ENCODE data around the gene CFL1. TPM values are rescaled to one million over a fixed set of nuclear protein-coding genes. Genes with fewer than 3 reads are reported as not detected.

CFL1 gene
- total RNA-seq, 4 donors from 2014 or later = 227 to 514 (median 399) TPM

DNA sequence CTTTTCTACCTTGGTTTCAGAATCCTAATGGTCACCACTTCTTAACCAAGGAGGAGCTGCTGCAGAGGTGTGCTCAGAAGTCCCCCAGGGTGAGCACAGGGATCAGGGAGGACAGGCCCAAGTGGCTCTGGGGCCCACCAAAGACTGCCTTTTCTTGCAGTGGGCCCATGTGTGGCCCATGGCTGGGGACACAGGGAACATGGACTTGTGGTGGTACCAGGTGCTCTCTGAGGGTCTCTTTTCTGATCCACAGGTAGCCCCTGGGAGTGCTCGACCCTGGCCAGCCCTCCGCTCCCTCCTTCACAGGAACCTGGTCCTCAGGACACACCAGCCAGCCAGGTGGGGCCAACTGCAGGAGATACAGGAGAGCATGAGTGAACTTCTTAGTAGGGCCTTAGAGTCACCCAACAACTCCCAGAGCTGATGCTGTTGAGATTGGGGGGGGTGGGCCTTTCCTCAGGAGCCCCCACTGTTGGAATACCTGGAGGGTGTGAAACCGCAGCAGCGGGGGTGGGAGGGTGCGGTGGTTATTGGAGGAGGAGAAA is 4.3 kb upstream of the CFL1 start:
- H3K4me1 ChIP-seq = peaks cover 6 to 7% of the 10 kb centered on the region in 2 donors
- TF ChIP-seq CTCF (IDR thresholded peaks at IDR 0.05) (no peak), POLR2A (IDR thresholded peaks at IDR 0.05) (no peak)
- H3K4me3 ChIP-seq = no peak overlapping the region
- H3K36me3 ChIP-seq = no peaks in the 10 kb centered on the region
- no peaks in the 10 kb centered on the region for H3K9me3 ChIP-seq
- H3K27ac ChIP-seq = peak overlapping the region; percentile 98 to 99
- no peaks in the 10 kb centered on the region for H3K27me3 ChIP-seq
- peak; percentile 17 to 25 for DNase-seq
- intact Hi-C loops (cut with DNase I; ENCODE audit: low total_unique reads) = no loop called here

GRCh38 chr11:65861533-65862183 is 3.7 kb upstream of the CFL1 start:
- Histone ChIP-seq H3K4me3 (peak overlapping the region; percentile 92 to 99), H3K4me1 (peaks cover 7% of the 10 kb centered on the region in 2 donors), H3K9me3 (no peaks in the 10 kb centered on the region), H3K27me3 (no peaks in the 10 kb centered on the region), H3K36me3 (no peaks in the 10 kb centered on the region), H3K27ac (peak overlapping the region; percentile 98 to 99)
- peak; percentile 16 to 35 for DNase-seq
- intact Hi-C loops (cut with DNase I; ENCODE audit: low total_unique reads) = no loop called here
- TF ChIP-seq POLR2A (IDR thresholded peaks at IDR 0.05) (no peak), CTCF (IDR thresholded peaks at IDR 0.05) (no peak)

- peak overlapping the region; percentile 92 to 99 for H3K4me3 ChIP-seq
- intact Hi-C loops (cut with DNase I; ENCODE audit: low total_unique reads) = no loop called here
- H3K27ac ChIP-seq = peak overlapping the region; percentile 98 to 99
- no peaks in the 10 kb centered on the region for H3K27me3 ChIP-seq
- H3K36me3 ChIP-seq = no peaks in the 10 kb centered on the region
- no peaks in the 10 kb centered on the region for H3K9me3 ChIP-seq
- H3K4me1 ChIP-seq = peaks cover 7 to 13% of the 10 kb centered on the region in 2 donors
- DNase-seq = peak in 1 of 2 donors; percentile 45
- TF ChIP-seq CTCF (IDR thresholded peaks at IDR 0.05) (no peak), POLR2A (IDR thresholded peaks at IDR 0.05) (no peak)
Measured at GRCh38 chr11:65861165-65861505, 3.2 kb upstream of the CFL1 start.

DNA sequence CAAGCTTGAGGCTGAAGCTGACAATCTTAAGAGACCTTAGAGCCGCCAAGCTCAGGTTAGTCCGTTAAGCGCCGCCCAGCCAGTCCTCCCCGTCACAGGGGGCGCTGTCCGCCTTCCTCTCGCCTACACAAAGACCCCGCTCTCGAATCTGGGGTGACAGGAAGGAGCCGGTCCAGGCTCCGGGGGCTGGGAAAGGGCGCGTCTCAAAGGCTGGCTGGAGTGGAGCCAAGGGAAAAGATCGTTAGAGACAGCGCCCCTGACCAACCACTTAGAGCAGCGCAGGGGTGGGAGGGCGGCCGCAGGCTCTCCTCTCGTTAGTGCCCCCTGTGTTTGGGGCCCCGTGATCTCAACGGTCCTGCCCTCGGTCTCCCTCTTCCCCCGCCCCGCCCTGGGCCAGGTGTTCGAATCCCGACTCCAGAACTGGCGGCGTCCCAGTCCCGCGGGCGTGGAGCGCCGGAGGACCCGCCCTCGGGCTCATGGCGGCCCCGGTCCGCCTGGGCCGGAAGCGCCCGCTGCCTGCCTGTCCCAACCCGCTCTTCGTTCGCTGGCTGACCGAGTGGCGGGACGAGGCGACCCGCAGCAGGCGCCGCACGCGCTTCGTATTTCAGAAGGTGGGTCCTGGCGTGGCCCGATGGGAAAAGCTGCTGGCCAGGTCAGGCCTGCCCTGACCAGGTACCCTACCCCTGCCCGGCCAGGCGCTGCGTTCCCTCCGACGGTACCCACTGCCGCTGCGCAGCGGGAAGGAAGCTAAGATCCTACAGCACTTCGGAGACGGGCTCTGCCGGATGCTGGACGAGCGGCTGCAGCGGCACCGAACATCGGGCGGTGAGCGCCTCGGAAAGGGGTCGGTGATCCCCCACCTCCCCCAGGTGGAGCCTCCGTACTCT is 2.5 kb upstream of the CFL1 start, which contains the start of gene MUS81:
Gene MUS81 (plus strand): TSS at position 156 of the 887 bp plus-strand sequence. CDS start 321 bp downstream, at position 477.
- Histone ChIP-seq H3K36me3 (no peaks in the 10 kb centered on the region), H3K27me3 (no peaks in the 10 kb centered on the region), H3K4me1 (peaks cover 7 to 13% of the 10 kb centered on the region in 2 donors), H3K4me3 (peak within 1 kb of the TSS; percentile 92 to 99), H3K9me3 (no peaks in the 10 kb centered on the region), H3K27ac (peak within 1 kb of the TSS; percentile 98 to 99)
- peak; percentile 99 for DNase-seq
- TF ChIP-seq POLR2A (IDR thresholded peaks at IDR 0.05) (peak; percentile 70 to 75), CTCF (IDR thresholded peaks at IDR 0.05) (peak; percentile 87 to 95 (median 92))
- intact Hi-C loops (cut with DNase I; ENCODE audit: low total_unique reads) = no loop called here
